CD4-positive, alpha-beta T cell (primary cell): ENCODE measurements around the gene MEIKIN. TPM values are rescaled to one million over a fixed set of nuclear protein-coding genes. Genes with fewer than 3 reads are reported as not detected.

Source experiments
- ATAC-seq: fragments of 200-7000 bp; cut with Tn5 transposase; one replicate; pipeline ENCODE4 v1.10.0; 2022; ENCODE audit warnings: mild to moderate bottlenecking; ENCODE audit not compliant: poor library complexity
- CTCF ChIA-PET: fragments of 350-600 bp; sonication (Branson Sonifier 250); formaldehyde crosslinking; loops from one replicate; lab custom pipeline; 2021; ENCODE audit warnings: antibody characterized with exemption, inconsistent platforms; lab: Charles Lee
- POLR2A ChIA-PET: fragments of 350-600 bp; sonication (Branson Sonifier 250); formaldehyde crosslinking; loops from one replicate; lab custom pipeline; 2021; ENCODE audit warnings: antibody characterized with exemption, inconsistent platforms; lab: Charles Lee
- DNase-seq, 14 experiments: peaks; one replicate each; pipeline ENCODE4 v3.0.0-alpha.2; 2013 to 2020; ENCODE audit warnings: mixed read lengths in 2 of 14
- H3K27ac ChIP-seq, 2 donors: one replicate each; pipeline versions ENCODE4 v1.5.1 to v1.7.0; 2013; ENCODE audit warnings: low read length in 2 of 2, low read depth in 1 of 2, mild to moderate bottlenecking in 1 of 2
- H3K27me3 ChIP-seq, 2 experiments: 1 replicate in 1 of 2; 2 replicates in 1 of 2; pipeline versions ENCODE4 v1.6.1 to v1.7.0; 2013; ENCODE audit warnings: low read length in 2 of 2, control low read depth in 1 of 2, mild to moderate bottlenecking in 1 of 2, moderate library complexity in 1 of 2; ENCODE audit not compliant: insufficient read depth in 2 of 2, control insufficient read depth in 1 of 2
- H3K36me3 ChIP-seq: one replicate; pipeline ENCODE4 v1.6.1; 2013; ENCODE audit warnings: low read length, control low read depth; ENCODE audit not compliant: insufficient read depth
- H3K4me1 ChIP-seq: one replicate; pipeline ENCODE4 v1.6.1; 2013; ENCODE audit warnings: low read length, control low read depth; ENCODE audit not compliant: insufficient read depth
- H3K4me3 ChIP-seq: one replicate; pipeline ENCODE4 v1.5.1; 2013; ENCODE audit warnings: mild to moderate bottlenecking, low read length, moderate library complexity
- H3K9me3 ChIP-seq, 2 experiments: 1 replicate in 1 of 2; 2 replicates in 1 of 2; pipeline versions ENCODE4 v1.6.1 to v1.7.0; 2013; ENCODE audit warnings: low read length in 2 of 2, mild to moderate bottlenecking in 2 of 2, control low read depth in 1 of 2, moderate library complexity in 1 of 2; ENCODE audit not compliant: control insufficient read depth in 1 of 2, insufficient read depth in 1 of 2
- H3K27ac Mint-ChIP-seq: one replicate; pipeline ENCODE4 v1.8.0; 2020; ENCODE audit warnings: mixed read lengths
- H3K27me3 Mint-ChIP-seq: one replicate; pipeline ENCODE4 v1.8.0; 2021; ENCODE audit warnings: mixed read lengths
- H3K36me3 Mint-ChIP-seq: one replicate; pipeline ENCODE4 v1.8.0; 2021; ENCODE audit warnings: low read depth, mixed read lengths
- H3K4me1 Mint-ChIP-seq: one replicate; pipeline ENCODE4 v1.8.0; 2021; ENCODE audit warnings: low read depth, mixed read lengths
- H3K4me3 Mint-ChIP-seq: one replicate; pipeline ENCODE4 v1.8.0; 2020; ENCODE audit warnings: mild to moderate bottlenecking, mixed read lengths
- H3K9me3 Mint-ChIP-seq: one replicate; pipeline ENCODE4 v1.8.0; 2020; ENCODE audit warnings: mixed read lengths
- intact Hi-C, 2 experiments: fragments of 100-400 bp; cut with DNase I in 1 of 2; cut with micrococcal nuclease in 1 of 2; formaldehyde crosslinking; loops; one replicate each; pipeline versions ENCODE4 v1.15.1 to v1.9.0; 2023 to 2025; cut with DNase I, micrococcal nuclease
- total RNA-seq, 174 experiments: library from RNA in 2 of 174; stranded (reverse) in 2 of 174; gene quantifications; one replicate each; pipeline ENCODE4 v1.2.3 and lab custom pipeline; 2021 to 2026
- TF ChIP-seq, protein P1 (sequence below): fragments of 200-600 bp; IDR thresholded peaks from one replicate; pipeline ENCODE4 v1.8.0; 2022; ENCODE audit warnings: antibody characterized with exemption, mild to moderate bottlenecking

MEIKIN gene
- total RNA-seq, 2 experiments from 2014 or later: not detected

GRCh38 chr5:131769336-131769735 is 176.1 kb downstream of the MEIKIN start:
- ChIA-PET CTCF (interaction anchor here (1.7 kb wide), 2 partner anchors 19 to 180 kb away, joined by 4 read pairs; no protein-coding TSS in a partner anchor), POLR2A (no interaction called here)
- no peaks in the 10 kb centered on the region for H3K27me3 ChIP-seq
- intact Hi-C loops: no loop called here
- H3K4me1 ChIP-seq: peaks cover 3% of the 10 kb centered on the region
- ATAC-seq (no peak), DNase-seq (no peak)
- H3K4me3 ChIP-seq: no peak overlapping the region
- TF ChIP-seq, protein P1, sequence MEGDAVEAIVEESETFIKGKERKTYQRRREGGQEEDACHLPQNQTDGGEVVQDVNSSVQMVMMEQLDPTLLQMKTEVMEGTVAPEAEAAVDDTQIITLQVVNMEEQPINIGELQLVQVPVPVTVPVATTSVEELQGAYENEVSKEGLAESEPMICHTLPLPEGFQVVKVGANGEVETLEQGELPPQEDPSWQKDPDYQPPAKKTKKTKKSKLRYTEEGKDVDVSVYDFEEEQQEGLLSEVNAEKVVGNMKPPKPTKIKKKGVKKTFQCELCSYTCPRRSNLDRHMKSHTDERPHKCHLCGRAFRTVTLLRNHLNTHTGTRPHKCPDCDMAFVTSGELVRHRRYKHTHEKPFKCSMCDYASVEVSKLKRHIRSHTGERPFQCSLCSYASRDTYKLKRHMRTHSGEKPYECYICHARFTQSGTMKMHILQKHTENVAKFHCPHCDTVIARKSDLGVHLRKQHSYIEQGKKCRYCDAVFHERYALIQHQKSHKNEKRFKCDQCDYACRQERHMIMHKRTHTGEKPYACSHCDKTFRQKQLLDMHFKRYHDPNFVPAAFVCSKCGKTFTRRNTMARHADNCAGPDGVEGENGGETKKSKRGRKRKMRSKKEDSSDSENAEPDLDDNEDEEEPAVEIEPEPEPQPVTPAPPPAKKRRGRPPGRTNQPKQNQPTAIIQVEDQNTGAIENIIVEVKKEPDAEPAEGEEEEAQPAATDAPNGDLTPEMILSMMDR: no peak
- H3K27me3 Mint-ChIP-seq: no peaks in the 10 kb centered on the region
- H3K4me3 Mint-ChIP-seq: no peak overlapping the region
- H3K27ac ChIP-seq: no peak overlapping the region
- H3K4me1 Mint-ChIP-seq: peaks cover 13% of the 10 kb centered on the region
- peaks cover 2% of the 10 kb centered on the region for H3K9me3 Mint-ChIP-seq
- no peaks in the 10 kb centered on the region for H3K36me3 ChIP-seq
- H3K9me3 ChIP-seq: peaks cover 2 to 4% of the 10 kb centered on the region in 2 experiments
- no peak overlapping the region for H3K27ac Mint-ChIP-seq
- H3K36me3 Mint-ChIP-seq: peaks cover 32% of the 10 kb centered on the region

GRCh38 chr5:131767891-131768290 is 177.6 kb downstream of the MEIKIN start:
- no peak for DNase-seq
- CTCF ChIA-PET: interaction anchor here (0.6 to 1.7 kb wide), 2 partner anchors 178 to 210 kb away, joined by 4 read pairs; no protein-coding TSS in a partner anchor
- Mint-ChIP-seq H3K27me3 (no peaks in the 10 kb centered on the region), H3K36me3 (peaks cover 43% of the 10 kb centered on the region), H3K4me3 (no peak overlapping the region), H3K4me1 (peaks cover 5% of the 10 kb centered on the region), H3K9me3 (peaks cover 2% of the 10 kb centered on the region), H3K27ac (no peak overlapping the region)
- H3K4me1 ChIP-seq: no peaks in the 10 kb centered on the region
- no peak for ATAC-seq
- peaks cover 4 to 5% of the 10 kb centered on the region in 2 experiments for H3K9me3 ChIP-seq
- TF ChIP-seq, protein P1: no peak
- POLR2A ChIA-PET: interaction anchor here (0.9 kb wide), 1 partner anchor 11 kb away, joined by 3 read pairs; no protein-coding TSS in a partner anchor
- no peak overlapping the region for H3K27ac ChIP-seq
- H3K4me3 ChIP-seq: no peak overlapping the region
- intact Hi-C loops: no loop called here
- no peaks in the 10 kb centered on the region for H3K36me3 ChIP-seq
- H3K27me3 ChIP-seq: no peaks in the 10 kb centered on the region

GRCh38 chr5:131766689-131767088 is 178.8 kb downstream of the MEIKIN start:
- Mint-ChIP-seq H3K27me3 (no peaks in the 10 kb centered on the region), H3K27ac (no peak overlapping the region)
- POLR2A ChIA-PET: no interaction called here

More at GRCh38 chr5:131766689-131767088, 178.8 kb downstream of the MEIKIN start:
- H3K4me1 ChIP-seq: no peaks in the 10 kb centered on the region
- H3K27me3 ChIP-seq: no peaks in the 10 kb centered on the region
- no peak overlapping the region for H3K27ac ChIP-seq
- H3K4me1 Mint-ChIP-seq: peaks cover 16% of the 10 kb centered on the region
- H3K36me3 ChIP-seq: no peaks in the 10 kb centered on the region
- CTCF ChIA-PET: no interaction called here
- intact Hi-C loops: no loop called here
- ATAC-seq (no peak), DNase-seq (no peak)
- H3K36me3 Mint-ChIP-seq: peaks cover 55% of the 10 kb centered on the region
- no peak overlapping the region for H3K4me3 ChIP-seq
- TF ChIP-seq, protein P1: no peak
- H3K9me3 ChIP-seq: peaks cover 4 to 5% of the 10 kb centered on the region in 2 experiments
- no peak overlapping the region for H3K4me3 Mint-ChIP-seq
- H3K9me3 Mint-ChIP-seq: peaks cover 4% of the 10 kb centered on the region
